Measurements from ENCODE around the gene XYLT2.
"Not testable (repeated sequence)": the region's sequence is repeated elsewhere in the genome, so short reads cannot be mapped to it uniquely, and the experiment has no call there.

Gene XYLT2

DNA sequence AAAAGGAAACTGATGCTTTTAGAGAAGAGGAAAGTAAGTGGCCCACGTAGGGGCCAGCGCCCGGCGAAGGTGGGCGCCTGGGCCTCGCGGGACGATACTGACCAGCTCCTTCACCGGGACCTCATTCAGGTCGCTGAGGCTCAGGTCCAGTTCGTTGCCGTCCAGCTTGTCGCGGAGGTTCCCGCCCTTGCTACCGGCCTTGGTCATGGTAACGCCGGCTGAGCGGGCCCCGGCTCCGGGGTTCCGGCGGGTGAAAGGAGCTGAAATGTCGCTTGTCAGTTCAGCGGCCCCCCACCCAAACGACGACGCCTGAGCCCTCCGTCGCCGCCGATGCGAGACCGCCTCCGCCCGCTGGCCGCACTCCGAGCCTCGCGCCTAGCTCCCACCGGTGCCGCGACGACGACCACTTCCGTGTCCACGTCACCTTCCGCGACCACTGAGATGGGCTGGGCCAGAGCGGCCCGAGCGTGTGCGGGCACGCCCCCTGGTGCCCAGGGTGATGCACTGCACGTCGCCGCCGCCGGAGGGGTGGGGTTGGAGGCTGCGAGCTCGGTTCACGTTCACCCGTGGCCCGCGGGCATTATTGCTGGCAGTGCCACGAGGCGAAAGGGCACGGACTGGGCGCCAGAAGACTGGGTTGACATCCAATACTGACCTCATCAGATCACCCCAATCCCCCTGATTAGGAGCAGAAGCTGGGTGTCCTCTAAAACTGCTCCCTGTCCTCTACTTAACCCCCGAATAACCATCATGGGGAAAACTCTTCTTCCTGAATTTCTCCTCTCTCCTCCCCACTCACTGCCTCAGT lies 51.4 kb downstream of the XYLT2 start, which contains the start of gene LRRC59:
Gene LRRC59, minus strand, starts transcription at position 413 of the 808 bp plus-strand sequence. Its CDS starts 206 bp downstream, at position 207.
- DNase-seq = peak; percentile 85 to 94 (median 92)

DNA sequence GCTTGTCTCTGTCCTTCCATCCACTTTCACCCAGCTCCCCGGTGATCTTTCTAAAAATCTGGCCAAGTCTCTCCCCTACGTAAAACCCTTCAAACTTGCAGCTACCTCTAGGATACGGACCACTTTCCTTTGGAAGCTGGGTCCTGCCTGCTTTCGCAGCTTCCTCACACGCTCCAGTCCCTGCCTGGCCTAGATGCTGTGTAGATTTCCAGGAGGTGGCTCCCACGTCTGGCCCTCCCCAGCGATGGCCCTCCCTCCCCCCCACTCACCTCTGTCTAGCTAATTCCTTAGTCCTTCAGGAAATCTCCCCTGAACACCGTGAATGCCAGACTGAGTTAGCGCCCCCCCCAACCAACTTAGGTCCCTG lies 52.0 kb downstream of the XYLT2 start:
- no peak for DNase-seq

DNA sequence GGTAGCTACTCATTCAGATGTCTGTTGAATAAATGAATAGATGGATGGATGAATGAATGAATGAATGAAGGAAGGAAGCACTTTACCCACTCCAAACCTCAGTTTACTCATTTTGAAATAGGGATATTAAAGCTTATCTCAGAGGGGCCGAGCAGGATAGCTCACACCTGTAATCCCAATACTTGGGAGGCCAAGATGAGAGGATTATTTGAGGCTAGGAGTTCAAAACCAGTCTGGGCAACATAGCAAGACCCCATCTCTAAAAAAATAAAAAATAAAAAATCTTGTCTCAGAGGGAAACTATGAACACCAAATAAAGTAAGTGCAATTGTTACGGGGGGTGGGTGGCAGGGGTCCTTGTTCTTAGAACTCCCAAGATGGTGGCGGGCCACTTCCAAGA lies 52.7 kb downstream of the XYLT2 start:
- DNase-seq = not testable (repeated sequence)

DNA sequence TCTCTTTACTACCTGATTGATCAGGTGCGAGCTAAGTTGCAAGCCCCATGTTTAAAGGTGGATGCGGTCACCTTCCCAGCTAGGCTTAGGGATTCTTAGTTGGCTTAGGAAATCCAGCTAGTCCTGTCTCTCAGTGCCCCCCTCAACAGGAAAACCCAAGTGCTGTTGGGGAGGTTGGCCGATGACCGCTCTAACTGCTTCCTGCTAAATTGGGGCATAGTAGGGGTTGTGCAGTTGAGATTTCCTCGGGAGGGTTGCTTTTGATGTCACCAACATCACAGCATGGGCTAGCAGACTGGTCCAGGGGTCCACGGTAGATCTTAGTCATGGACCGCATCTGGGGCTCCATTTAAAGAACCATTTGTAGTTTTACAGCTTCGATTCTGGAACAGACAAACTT lies 53.7 kb downstream of the XYLT2 start:
- not testable (repeated sequence) for DNase-seq

DNA sequence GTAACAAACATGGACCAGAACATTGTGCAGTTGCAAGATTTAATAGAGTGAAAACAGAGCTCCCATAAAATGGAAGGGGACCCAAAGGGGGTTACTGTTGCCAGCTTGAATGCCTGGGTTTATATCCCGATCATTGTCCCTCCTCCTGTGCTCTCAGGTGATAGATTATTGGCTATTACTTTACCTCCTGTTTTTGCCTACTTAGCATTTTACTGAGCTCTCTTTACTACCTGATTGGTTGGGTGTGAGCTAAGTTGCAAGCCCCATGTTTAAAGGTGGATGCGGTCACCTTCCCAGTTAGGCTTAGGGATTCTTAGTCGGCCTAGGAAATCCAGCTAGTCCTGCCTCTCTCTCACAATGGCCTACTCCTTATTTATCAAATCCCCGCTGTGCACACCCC lies 59.4 kb downstream of the XYLT2 start:
- not testable (repeated sequence) for DNase-seq

DNA sequence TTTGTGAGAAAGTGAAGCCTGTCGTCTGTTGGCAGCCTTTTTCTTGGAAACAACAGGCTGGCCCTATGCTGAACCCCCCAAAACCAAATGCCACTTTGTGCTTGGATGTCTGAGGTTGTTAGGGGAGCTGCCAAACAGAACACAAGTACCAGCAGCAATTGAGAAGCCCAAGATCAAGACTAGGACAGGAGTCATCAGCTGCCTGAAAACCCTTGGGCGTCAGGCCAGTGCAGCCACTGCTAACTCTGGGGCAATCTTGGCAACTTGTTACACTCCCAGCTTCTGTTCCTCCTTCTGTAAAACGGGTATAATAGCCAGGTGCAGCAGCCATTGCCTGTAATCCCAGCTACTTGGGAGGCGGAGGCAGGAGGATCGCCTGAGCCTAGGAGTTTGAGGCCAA lies 60.7 kb downstream of the XYLT2 start:
- DNase-seq = no peak

DNA sequence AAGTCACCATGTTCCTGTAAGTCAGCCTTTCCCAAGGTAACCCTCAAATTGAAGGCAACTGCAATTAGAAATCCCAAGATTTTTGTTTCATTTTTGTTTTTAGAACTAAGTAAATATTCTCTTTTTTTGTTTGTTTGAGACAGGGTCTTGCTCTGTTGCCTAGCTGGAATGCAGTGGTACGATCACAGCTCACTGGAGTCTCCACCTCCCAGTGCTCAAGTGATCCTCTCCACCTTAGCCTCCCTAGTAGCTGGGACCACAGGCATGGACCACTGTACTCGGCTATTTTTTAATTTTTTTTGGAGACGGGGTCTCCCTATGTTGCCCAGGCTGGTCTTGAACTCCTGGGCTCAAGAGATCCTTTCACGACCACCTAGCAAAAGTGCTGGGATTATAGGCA lies 62.0 kb downstream of the XYLT2 start:
- no peak for DNase-seq
